Stomach (tissue), 4 donors: Measurements from ENCODE around the gene NCF2.

Source experiments
- POLR2A ChIP-seq, 4 donors: fragments of 450-650 bp; IDR thresholded peaks; one replicate each; pipeline ENCODE4 v1.6.1; 2016; ENCODE audit warnings: antibody characterized with exemption in 4 of 4, control low read depth in 2 of 4, mild to moderate bottlenecking in 1 of 4, moderate library complexity in 1 of 4
- TF ChIP-seq, protein P1 (sequence below), 7 experiments: fragments of 450-650 bp in 4 of 7; fragments of 200-600 bp in 3 of 7; sonication (generic) in 3 of 7; IDR thresholded peaks; one replicate each; pipeline ENCODE4 v1.5.1; 2016 to 2019; ENCODE audit warnings: antibody characterized with exemption in 7 of 7, control low read depth in 2 of 7, mild to moderate bottlenecking in 1 of 7

DNA sequence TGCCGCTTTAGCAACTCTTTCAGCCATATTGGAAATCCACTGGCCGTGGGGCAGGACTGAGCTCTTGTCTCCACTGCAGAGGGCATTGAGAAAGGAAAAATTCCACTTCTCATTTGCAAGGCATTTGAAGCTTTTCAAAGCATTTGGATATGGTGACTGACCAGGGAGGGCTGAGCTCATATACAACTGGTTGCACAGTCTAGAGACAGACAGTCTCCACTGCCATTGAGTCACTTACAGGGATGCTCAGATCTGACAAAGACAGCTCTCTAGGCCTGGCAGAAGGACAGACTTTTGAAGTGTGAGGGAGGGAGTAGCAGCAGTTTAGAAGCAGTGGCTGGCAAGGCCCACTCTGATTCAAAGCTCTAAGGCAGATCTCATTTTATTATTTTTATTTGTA is 24.2 kb downstream of the NCF2 start:
- TF ChIP-seq POLR2A (IDR thresholded peaks at IDR 0.05) = no peak
- TF ChIP-seq, protein P1, sequence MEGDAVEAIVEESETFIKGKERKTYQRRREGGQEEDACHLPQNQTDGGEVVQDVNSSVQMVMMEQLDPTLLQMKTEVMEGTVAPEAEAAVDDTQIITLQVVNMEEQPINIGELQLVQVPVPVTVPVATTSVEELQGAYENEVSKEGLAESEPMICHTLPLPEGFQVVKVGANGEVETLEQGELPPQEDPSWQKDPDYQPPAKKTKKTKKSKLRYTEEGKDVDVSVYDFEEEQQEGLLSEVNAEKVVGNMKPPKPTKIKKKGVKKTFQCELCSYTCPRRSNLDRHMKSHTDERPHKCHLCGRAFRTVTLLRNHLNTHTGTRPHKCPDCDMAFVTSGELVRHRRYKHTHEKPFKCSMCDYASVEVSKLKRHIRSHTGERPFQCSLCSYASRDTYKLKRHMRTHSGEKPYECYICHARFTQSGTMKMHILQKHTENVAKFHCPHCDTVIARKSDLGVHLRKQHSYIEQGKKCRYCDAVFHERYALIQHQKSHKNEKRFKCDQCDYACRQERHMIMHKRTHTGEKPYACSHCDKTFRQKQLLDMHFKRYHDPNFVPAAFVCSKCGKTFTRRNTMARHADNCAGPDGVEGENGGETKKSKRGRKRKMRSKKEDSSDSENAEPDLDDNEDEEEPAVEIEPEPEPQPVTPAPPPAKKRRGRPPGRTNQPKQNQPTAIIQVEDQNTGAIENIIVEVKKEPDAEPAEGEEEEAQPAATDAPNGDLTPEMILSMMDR (IDR thresholded peaks at IDR 0.05) = no peak
